Activated T-helper 1 cell treated with Interleukin-2 at 50 U/mL for 16 hours (primary cell): Measurements from ENCODE around the gene TTPAL.
"Not testable (repeated sequence)": the region's sequence is repeated elsewhere in the genome, so short reads cannot be mapped to it uniquely, and the experiment has no call there.

ENCODE experiments used
- DNase-seq: peaks from one replicate; pipeline ENCODE4 v3.0.0-alpha.2; 2020; ENCODE audit warnings: low read depth

Gene TTPAL

GRCh38 chr20:44468044-44468782 lies 7.5 kb upstream of the TTPAL start:
- DNase-seq, result no peak

- DNase-seq, result no peak
Observed at GRCh38 chr20:44470327-44470726, 5.3 kb upstream of the TTPAL start.

- no peak for DNase-seq
Observed at GRCh38 chr20:44471481-44471882, 4.2 kb upstream of the TTPAL start.

- DNase-seq, result not testable (repeated sequence)
Observed at GRCh38 chr20:44472283-44472682, 3.4 kb upstream of the TTPAL start.

- no peak for DNase-seq
Observed at GRCh38 chr20:44475372-44475693, 341 bp upstream of the TTPAL start.

GRCh38 chr20:44477151-44477550 lies 1.5 kb downstream of the TTPAL start:
- no peak for DNase-seq

- DNase-seq, result no peak
Observed at GRCh38 chr20:44478206-44478605, 2.5 kb downstream of the TTPAL start.

- DNase-seq, result no peak
Observed at GRCh38 chr20:44479643-44480042, 4.0 kb downstream of the TTPAL start.

- DNase-seq, result no peak
Observed at GRCh38 chr20:44480097-44480496, 4.4 kb downstream of the TTPAL start.

- DNase-seq, result no peak
Observed at GRCh38 chr20:44481719-44482416, 6.2 kb downstream of the TTPAL start.

GRCh38 chr20:44483112-44483511 lies 7.4 kb downstream of the TTPAL start:
- DNase-seq, result no peak

- no peak for DNase-seq
Observed at GRCh38 chr20:44485078-44485829, 9.6 kb downstream of the TTPAL start.

- DNase-seq, result no peak
Observed at GRCh38 chr20:44485830-44486198, 10.1 kb downstream of the TTPAL start.

GRCh38 chr20:44488551-44488950 lies 12.9 kb downstream of the TTPAL start:
- DNase-seq, result no peak

- DNase-seq, result no peak
Observed at GRCh38 chr20:44489223-44489622, 13.5 kb downstream of the TTPAL start.

- DNase-seq, result no peak
Observed at GRCh38 chr20:44489931-44490330, 14.3 kb downstream of the TTPAL start.

- no peak for DNase-seq
Observed at GRCh38 chr20:44491635-44492395, 16.1 kb downstream of the TTPAL start.

GRCh38 chr20:44494266-44494665 lies 18.6 kb downstream of the TTPAL start:
- DNase-seq, result no peak

- no peak for DNase-seq
Observed at GRCh38 chr20:44494681-44495080, 19.0 kb downstream of the TTPAL start.

GRCh38 chr20:44495257-44495656 lies 19.6 kb downstream of the TTPAL start:
- DNase-seq, result no peak

GRCh38 chr20:44495802-44496481 lies 20.3 kb downstream of the TTPAL start:
- no peak for DNase-seq

- DNase-seq, result no peak
Observed at GRCh38 chr20:44496976-44497375, 21.3 kb downstream of the TTPAL start.
